Stromal cell of bone marrow (primary cell): ENCODE data around the gene GALC.
"Not testable (repeated sequence)": the region's sequence is repeated elsewhere in the genome, so short reads cannot be mapped to it uniquely, and the experiment has no call there.

Experiments
- DNase-seq: peaks from one replicate; pipeline ENCODE4 v3.0.0-alpha.2; 2012; ENCODE audit warnings: low read depth

GALC gene

DNA sequence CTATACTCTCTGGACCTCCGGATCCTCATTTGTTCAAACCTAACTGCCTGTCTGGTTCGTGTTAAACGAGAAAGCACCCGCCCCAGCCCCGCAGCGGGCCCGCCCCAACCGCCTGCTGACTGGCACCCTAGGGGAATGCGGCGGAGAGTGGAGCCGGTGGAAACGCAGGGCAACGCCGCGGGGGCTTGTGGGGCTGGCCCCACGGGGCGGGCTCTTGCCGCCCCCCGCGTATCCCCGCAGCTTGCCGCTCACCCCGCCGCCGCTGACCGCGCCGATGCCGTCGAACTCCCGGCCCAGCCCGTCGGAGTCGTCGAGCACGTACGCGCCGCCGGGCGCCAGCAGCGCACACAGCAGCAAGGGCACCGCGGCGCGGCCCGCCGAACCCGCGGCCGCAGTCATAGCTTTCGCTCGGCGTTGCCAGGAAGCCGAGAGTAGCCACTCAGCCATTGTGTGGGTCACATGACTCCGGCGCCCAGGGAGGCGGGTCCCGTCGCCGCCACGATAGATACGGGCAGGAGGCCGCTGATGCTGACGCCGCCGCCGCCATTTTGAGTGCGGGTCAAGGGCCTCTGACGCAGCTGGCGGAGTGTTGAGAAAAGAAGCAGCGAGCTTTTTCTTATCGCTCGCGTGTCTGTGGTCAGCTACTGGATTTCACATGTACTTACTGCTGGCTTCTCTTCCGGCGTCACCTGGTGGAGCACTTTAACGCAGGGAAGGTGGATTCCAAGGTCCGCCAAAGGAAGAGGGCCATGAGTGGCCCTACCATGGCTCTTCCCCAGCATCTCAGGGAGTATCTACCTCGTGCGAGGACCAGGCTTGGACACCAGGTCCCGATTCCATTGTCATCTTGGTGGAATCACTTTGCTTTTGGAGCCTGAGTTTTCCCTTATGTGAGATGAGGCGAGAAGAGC lies at the start of gene GALC:
Gene GALC (minus strand): TSS at position 465 of the 911 bp plus-strand sequence. CDS start 18 bp downstream, at position 447.
- peak; percentile 88 for DNase-seq

GRCh38 chr14:88040146-88040545 lies 47.2 kb upstream of the GALC start:
- DNase-seq: no peak

GRCh38 chr14:88039197-88039596 lies 46.2 kb upstream of the GALC start:
- no peak for DNase-seq

DNA sequence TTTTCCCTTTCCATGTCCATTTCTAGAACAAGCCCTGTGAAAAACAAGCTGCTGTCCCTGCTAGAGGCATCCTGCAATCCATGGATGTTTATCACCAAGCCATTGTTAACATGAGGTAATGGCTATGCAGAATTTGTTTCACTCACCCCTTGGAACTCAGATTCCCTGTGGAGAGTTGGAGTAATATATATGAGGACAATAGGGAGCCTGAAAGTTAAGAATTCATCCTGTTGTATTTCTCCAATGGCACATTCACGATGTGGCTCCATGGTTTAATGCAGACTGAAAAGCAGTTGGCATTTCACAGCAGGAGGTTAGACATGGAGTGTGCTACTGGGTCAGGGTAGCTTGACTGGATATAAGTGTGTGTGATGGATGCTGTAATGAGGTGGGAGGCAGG lies 44.3 kb upstream of the GALC start:
- DNase-seq: no peak

DNA sequence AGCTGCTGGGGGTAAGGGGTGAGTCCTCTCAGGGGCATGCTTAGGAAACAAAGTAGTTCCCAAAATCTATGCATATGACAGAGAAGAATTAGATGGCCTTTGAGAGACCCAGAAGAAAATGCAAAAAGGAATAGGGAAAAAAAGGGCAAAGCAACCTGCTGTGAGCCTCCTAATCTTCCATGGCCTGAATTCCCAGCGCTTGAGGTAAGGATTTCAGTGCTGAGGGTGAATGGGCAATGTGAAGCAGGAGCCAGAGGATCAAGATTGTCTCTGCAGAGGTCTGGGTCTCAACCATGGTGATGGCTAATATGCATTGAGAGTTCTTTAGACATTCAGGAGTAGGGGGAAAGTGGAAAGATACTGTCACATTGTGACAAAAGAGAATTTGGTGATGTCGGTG lies 43.4 kb upstream of the GALC start:
- DNase-seq: no peak

DNA sequence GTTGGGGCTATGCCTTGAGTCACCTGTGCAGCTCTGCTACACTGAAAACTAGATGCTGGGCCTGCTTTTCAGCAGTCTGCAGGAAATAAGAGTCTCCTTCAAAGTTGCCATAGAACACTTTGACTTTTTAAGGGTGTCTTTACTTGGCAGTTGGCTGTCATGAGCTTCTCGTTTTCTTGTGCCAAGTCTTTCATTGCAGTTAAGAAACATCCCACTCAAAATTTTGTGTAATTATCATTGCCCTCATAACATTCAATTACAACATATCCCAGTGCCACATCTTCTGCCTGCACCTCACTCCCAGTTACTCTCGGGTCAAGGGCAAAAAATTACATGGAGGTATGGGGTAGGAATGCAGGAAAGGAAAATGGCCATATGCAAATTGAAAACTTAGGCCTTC lies 41.1 kb upstream of the GALC start:
- no peak for DNase-seq

DNA sequence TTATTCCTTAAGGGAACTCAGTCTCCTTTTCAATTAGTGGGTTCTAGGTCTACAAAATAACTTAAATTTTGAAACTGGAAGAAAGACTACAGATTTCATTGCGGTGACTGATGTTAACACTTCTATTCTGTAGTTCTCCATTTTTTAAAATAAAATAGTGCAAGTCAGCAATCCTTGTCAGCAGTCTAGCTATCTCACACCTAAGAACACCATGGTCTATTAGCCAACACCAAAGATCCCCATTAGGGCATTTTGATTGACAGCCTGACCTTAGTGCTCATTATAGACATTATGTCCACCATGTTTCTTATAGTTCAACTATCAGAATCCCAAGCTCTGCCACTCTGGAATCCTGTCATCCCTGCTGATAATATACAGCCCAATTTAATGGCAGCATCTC lies 39.4 kb upstream of the GALC start:
- no peak for DNase-seq

- no peak for DNase-seq
These were observed 37.9 kb upstream of the GALC start for GRCh38 chr14:88030892-88031291.

- no peak for DNase-seq
These were observed 37.1 kb upstream of the GALC start for GRCh38 chr14:88030079-88030478.

GRCh38 chr14:88029500-88029899 lies 36.5 kb upstream of the GALC start:
- no peak for DNase-seq

DNA sequence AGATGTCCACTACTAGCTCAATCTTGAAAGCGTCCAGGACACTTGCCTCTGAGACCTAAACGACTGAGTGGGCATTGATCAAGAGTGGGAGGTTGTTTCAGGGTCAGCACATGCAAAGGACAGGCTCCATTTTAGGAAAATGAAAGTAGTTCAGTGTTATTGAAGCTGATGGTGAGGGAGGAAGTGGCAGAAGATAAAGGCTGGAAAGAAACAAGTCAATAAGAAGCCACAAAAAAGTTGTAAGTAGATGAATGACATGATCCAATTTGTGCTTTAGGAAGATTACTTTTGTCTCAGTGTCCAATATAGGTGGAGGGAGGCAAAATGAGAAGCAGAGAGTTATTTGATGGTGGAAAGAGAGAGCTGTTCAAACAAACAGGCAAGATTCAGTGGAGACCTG lies 33.9 kb upstream of the GALC start:
- no peak for DNase-seq

- DNase-seq: no peak
These were observed 32.3 kb upstream of the GALC start for GRCh38 chr14:88025313-88025712.

GRCh38 chr14:88024252-88025086 lies 31.5 kb upstream of the GALC start:
- not testable (repeated sequence) for DNase-seq

DNA sequence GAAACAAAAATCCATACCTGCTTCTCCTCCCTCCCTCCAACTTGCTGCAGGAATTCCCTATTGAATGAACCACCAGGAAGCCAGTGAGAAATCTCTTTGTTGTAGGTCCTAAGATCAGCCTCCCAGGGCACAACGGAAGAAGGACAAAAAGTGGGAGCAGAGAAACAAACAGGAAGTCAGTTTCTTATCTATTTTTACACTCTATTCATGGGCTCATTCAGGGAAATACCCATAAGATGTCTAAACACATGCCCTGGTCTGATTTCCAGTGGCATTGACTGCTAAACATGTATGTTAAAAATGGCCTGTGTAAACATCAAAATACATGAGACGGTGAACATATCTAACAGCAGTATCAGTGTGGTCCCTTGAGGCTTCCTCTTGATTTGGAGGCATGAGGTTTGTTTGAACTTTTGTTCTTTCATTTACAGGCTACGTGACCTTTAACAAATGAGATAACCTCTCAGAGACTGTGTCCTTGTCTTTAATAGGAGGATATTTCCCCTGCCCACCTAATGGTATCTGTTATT lies 30.7 kb upstream of the GALC start:
- DNase-seq: no peak

DNA sequence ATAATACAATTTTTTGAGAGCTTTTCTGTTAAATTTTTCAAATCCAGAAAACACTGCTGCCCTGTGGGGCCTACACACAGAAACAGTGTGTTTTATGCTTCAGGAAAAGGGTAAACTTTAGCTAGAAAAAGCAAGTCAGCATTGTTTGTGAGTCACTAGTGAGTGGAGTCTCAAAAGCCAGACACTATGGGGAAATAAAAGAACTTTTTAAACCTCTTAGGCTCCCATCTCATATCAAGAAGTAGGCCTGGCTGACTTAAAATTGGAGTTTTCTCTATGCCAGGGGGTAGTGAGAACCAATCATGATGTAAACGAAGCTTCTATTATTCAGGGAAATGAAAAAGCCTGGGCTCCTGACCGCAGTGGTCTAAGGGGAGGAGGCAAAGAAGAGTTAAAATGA lies 24.6 kb upstream of the GALC start:
- no peak for DNase-seq

DNA sequence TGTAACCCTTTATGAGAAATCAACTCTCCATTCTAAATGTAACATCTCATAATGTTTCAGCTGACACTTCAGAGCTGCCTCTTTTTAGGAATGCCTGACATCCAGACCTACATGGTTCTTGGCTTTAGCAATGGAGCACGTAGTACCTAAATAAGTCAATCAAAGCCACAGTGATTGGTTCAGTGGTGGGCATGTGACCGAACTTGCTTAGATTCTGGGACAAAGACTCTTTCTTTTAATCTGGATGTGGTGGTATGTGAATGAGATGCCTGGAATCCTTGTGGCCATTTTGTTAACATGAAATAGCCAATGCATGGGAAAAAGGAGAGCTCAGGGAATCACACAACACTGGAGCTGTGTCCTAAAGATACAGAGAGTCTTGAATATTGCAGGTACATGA lies 23.8 kb upstream of the GALC start:
- no peak for DNase-seq

DNA sequence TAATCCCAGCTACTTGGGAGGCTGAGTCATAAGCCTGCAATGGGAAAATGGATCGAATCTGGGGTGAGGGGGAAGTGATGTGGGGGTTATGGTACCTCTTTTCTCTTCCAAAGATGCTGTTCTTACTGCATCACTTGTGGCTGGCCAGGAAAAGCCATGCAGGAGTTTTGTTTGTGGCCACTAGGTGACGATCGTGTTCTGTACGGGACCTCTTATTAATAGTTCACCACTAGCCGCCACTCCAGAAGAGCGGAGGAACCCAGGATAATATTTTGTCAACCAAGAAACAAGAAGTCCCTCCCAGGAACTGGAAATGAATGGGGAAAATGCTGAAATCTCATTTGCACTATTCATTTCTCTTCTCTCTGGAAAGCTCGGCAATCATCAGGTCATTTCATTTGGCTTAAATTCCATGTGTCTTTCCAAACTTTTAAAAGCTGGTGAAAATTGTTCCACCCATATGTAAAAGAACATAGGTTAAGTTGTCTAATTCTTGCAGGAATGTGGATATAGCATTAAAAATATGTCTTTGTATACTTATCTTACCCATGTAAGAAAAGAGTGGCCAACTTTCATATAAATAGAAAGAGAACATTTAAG lies 20.9 kb upstream of the GALC start:
- peak; percentile 51 for DNase-seq

- no peak for DNase-seq
These were observed 19.5 kb upstream of the GALC start for GRCh38 chr14:88012495-88012894.

- no peak for DNase-seq
These were observed 17.3 kb upstream of the GALC start for GRCh38 chr14:88010331-88010730.

DNA sequence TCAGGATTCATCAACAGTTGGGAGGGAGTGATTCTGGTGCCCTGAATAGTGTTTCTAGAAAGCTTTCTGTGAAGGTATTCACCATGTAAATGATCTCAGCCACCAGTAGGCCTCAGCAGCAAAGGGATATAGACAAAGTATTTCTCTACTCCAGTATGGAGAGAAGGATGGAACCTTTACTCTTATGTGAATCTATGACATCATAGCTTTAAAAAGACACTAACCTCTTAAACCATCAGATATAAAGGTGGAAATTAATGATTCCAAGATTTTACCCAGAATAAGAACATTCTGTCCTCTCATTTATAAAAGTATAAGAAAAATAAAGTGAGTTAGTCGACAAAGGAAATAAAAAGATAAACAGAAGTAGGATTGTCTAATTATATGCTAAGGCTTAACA lies 16.5 kb upstream of the GALC start:
- DNase-seq: no peak

DNA sequence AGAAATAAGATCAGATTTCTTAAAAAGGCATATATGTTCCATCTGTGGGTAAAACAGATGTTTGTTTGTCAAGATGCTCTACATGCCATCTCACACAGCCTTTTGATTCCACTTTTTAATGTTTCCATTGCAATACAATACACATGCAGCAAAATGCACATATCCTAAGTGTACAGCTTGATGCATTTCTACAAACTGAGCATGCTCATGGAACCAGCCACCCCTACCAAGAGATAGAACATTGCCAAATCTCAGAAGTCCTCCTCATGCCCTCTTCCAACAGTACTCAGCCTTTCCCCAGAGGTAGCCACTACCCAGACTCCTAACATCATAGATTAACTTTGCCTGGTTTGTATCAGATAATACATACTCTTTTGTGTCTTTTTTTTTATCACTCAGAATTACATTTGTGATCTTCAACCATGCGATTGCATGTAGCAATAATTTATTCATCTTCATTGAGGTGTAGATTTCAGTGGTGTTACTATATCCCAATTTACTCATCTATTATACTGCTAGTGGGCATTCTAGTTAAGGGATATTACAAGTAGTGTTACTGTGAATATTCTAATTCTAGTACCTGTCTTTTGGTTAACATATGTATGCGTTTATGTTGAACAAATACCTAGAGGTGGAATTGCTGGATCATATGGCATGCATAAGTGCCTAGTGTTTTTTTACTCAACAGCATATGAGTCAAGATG lies 15.2 kb upstream of the GALC start:
- DNase-seq: no peak

DNA sequence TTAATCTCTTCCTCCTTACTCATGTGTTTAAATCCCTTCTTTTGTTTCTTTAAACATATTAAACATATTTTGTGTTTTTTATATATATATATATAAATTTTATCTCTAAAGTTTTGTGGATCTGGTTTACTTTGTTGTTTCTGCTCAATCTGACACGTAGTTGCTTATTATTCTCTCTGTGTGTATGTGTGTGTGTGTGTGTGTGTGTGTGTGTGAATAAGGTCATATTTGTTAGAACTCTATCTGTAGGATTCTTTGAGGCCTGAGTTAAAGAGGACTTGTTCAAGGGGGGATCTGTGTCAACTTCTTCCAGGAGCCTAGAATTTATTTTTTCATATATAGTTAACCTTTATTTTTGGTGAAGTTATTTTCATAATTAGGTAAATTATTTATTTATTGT lies 14.6 kb upstream of the GALC start:
- DNase-seq: no peak
